SW480 (cell line): ENCODE results near the gene GDF10.

ENCODE experiments used
- DNase-seq: peaks from one replicate; pipeline ENCODE4 v3.0.0-alpha.2; 2016; ENCODE audit warnings: low spot score

The GDF10 gene

GRCh38 chr10:47316131-47316530, 16.1 kb downstream of the GDF10 start:
- no peak for DNase-seq

GRCh38 chr10:47317251-47317650, 17.3 kb downstream of the GDF10 start:
- no peak for DNase-seq

GRCh38 chr10:47318706-47319105, 18.7 kb downstream of the GDF10 start:
- peak; percentile 29 for DNase-seq

- DNase-seq, result no peak
These were observed 19.8 kb downstream of the GDF10 start for GRCh38 chr10:47319784-47320183.

GRCh38 chr10:47320812-47321211, 20.8 kb downstream of the GDF10 start:
- no peak for DNase-seq

- DNase-seq, result no peak
These were observed 21.7 kb downstream of the GDF10 start for GRCh38 chr10:47321521-47322195.

- DNase-seq, result no peak
These were observed 22.5 kb downstream of the GDF10 start, which contains the start of gene GDF2 for GRCh38 chr10:47322300-47323061. GDF2 (plus strand) TSS chr10:47322454; CDS start chr10:47322669, 215 bp downstream.

GRCh38 chr10:47323087-47323486, 23.1 kb downstream of the GDF10 start:
- no peak for DNase-seq

- DNase-seq, result no peak
These were observed 23.8 kb downstream of the GDF10 start for GRCh38 chr10:47323636-47324296.

GRCh38 chr10:47325303-47326291, 25.6 kb downstream of the GDF10 start:
- no peak for DNase-seq

GRCh38 chr10:47326306-47326926, 26.4 kb downstream of the GDF10 start:
- peak; percentile 20 for DNase-seq

- no peak for DNase-seq
These were observed 26.9 kb downstream of the GDF10 start for GRCh38 chr10:47326927-47327330.

GRCh38 chr10:47329855-47330254, 29.9 kb downstream of the GDF10 start:
- DNase-seq, result no peak

- no peak for DNase-seq
These were observed 30.4 kb downstream of the GDF10 start for GRCh38 chr10:47330366-47330765.

GRCh38 chr10:47330804-47331203, 30.8 kb downstream of the GDF10 start:
- DNase-seq, result peak; percentile 32

- DNase-seq, result no peak
These were observed 31.5 kb downstream of the GDF10 start for GRCh38 chr10:47331491-47331890.

- no peak for DNase-seq
These were observed 32.0 kb downstream of the GDF10 start for GRCh38 chr10:47331954-47332353.

GRCh38 chr10:47332371-47332770, 32.4 kb downstream of the GDF10 start:
- DNase-seq, result no peak

- DNase-seq, result no peak
These were observed 32.9 kb downstream of the GDF10 start for GRCh38 chr10:47332946-47333345.

- DNase-seq, result no peak
These were observed 33.5 kb downstream of the GDF10 start for GRCh38 chr10:47333532-47333931.
